Body of pancreas (tissue), 4 donors: ENCODE results near the gene SLC1A2.

Experiments
- POLR2A ChIP-seq, 3 donors: fragments of 450-650 bp; IDR thresholded peaks; one replicate each; pipeline ENCODE4 v1.6.1; 2016; ENCODE audit warnings: antibody characterized with exemption in 3 of 3, mild to moderate bottlenecking in 2 of 3
- TF ChIP-seq, protein P1 (sequence below), 7 experiments: fragments of 450-650 bp in 4 of 7; fragments of 200-600 bp in 3 of 7; sonication (generic) in 3 of 7; IDR thresholded peaks; one replicate each; pipeline ENCODE4 v1.5.1; 2016 to 2019; ENCODE audit warnings: antibody characterized with exemption in 7 of 7

DNA sequence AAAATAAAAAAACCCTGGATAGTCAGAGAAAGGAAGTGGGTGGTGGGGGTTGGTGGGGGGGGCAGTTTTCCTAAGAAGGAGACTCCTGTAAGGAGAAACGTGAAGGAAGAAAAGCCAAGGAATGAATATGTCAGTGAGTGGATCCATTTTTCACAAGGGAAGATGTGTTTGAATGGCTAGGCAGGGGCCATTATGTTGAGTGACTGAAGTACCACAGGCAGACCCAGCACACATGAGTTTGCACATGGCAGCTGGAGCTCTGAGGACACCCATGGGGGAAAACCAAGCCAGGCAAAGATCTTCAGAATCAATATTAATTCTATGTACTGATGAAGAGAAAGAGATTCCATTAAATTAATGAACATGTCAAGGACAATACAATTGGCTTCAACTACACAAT, 212.7 kb downstream of the SLC1A2 start:
- TF ChIP-seq, protein P1, sequence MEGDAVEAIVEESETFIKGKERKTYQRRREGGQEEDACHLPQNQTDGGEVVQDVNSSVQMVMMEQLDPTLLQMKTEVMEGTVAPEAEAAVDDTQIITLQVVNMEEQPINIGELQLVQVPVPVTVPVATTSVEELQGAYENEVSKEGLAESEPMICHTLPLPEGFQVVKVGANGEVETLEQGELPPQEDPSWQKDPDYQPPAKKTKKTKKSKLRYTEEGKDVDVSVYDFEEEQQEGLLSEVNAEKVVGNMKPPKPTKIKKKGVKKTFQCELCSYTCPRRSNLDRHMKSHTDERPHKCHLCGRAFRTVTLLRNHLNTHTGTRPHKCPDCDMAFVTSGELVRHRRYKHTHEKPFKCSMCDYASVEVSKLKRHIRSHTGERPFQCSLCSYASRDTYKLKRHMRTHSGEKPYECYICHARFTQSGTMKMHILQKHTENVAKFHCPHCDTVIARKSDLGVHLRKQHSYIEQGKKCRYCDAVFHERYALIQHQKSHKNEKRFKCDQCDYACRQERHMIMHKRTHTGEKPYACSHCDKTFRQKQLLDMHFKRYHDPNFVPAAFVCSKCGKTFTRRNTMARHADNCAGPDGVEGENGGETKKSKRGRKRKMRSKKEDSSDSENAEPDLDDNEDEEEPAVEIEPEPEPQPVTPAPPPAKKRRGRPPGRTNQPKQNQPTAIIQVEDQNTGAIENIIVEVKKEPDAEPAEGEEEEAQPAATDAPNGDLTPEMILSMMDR (IDR thresholded peaks at IDR 0.05), result no peak
- no peak for TF ChIP-seq POLR2A (IDR thresholded peaks at IDR 0.05)
